GM12878 (cell line): ENCODE data around the gene DHX16. TPM values are rescaled to one million over a fixed set of nuclear protein-coding genes. Genes with fewer than 3 reads are reported as not detected.

Source experiments
- ATAC-seq: fragments of 200-7000 bp; cut with Tn5 transposase; 3 replicates; pipeline ENCODE4 v1.9.1; 2020; ENCODE audit warnings: mild to moderate bottlenecking, moderate library complexity
- BruUV-seq: library from RNA; stranded (reverse); fragments of 400-500 nt; replicated peaks from 2 replicates; lab custom pipeline; 2021; lab: Mats Ljungman, UMichigan
- CTCF ChIA-PET: fragments of 300-600 bp; sonication (Branson Sonifier 250); formaldehyde crosslinking; extraction: SDS; loops from one replicate; lab custom pipeline; 2021; ENCODE audit warnings: inconsistent platforms; lab: Yijun Ruan, JAX
- POLR2A ChIA-PET: fragments of 350-600 bp; formaldehyde crosslinking; extraction: SDS; loops from one replicate; lab custom pipeline; 2021; ENCODE audit warnings: inconsistent platforms; lab: Charles Lee
- RAD21 ChIA-PET: fragments of 300-600 bp; sonication (Branson Sonifier 250); formaldehyde crosslinking; loops from one replicate; lab custom pipeline; 2023; ENCODE audit warnings: antibody characterized with exemption; ENCODE audit not compliant: unreplicated experiment; lab: Charles Lee
- SMC1A ChIA-PET: fragments of 300-600 bp; sonication (Branson Sonifier 250); formaldehyde crosslinking; loops from one replicate; lab custom pipeline; 2023; ENCODE audit not compliant: unreplicated experiment, uncharacterized antibody; lab: Charles Lee
- DNase-seq: peaks from one replicate; pipeline ENCODE4 v3.0.0-alpha.2; 2011; ENCODE audit warnings: low read depth, low spot score
- FAIRE-seq: peaks from 3 replicates; lab custom pipeline; 2011; peaks lifted over from hg19 to GRCh38; lab: Jason Lieb, UNC
- H2AFZ ChIP-seq: 2 replicates; pipeline ENCODE4 v1.6.0; 2011; ENCODE audit warnings: low read depth, low read length, control low read depth; ENCODE audit not compliant: control insufficient read depth
- H3K27ac ChIP-seq: 2 replicates; pipeline ENCODE4 v1.5.1; 2011; ENCODE audit warnings: control low read depth; ENCODE audit not compliant: control insufficient read depth, insufficient read depth
- H3K27me3 ChIP-seq, 2 experiments: replicated peaks in 1 of 2; 2 replicates each; pipeline versions ENCODE4 v1.6.0 to v1.6.1; 2011; ENCODE audit warnings: low read length in 1 of 2; ENCODE audit not compliant: control insufficient read depth in 2 of 2, insufficient read depth in 2 of 2
- H3K36me3 ChIP-seq, 2 experiments: 2 replicates each; pipeline ENCODE4 v1.5.1; 2011; ENCODE audit warnings: low read length in 1 of 2; ENCODE audit not compliant: control insufficient read depth in 2 of 2, insufficient read depth in 2 of 2
- H3K4me1 ChIP-seq: 2 replicates; pipeline ENCODE4 v1.6.1; 2011; ENCODE audit warnings: mild to moderate bottlenecking, low read length, moderate library complexity, mixed read lengths; ENCODE audit not compliant: control insufficient read depth, insufficient read depth
- H3K4me2 ChIP-seq: 2 replicates; pipeline ENCODE4 v1.6.0; 2011; ENCODE audit warnings: control low read depth; ENCODE audit not compliant: control insufficient read depth, insufficient read depth
- H3K4me3 ChIP-seq: fragments of 200-600 bp; sonication (generic); 2 replicates; pipeline ENCODE4 v1.5.1; 2016
- H3K79me2 ChIP-seq: 2 replicates; pipeline ENCODE4 v1.6.0; 2011; ENCODE audit warnings: low read length; ENCODE audit not compliant: control insufficient read depth, insufficient read depth
- H3K9ac ChIP-seq: 2 replicates; pipeline ENCODE4 v1.8.0; 2011; ENCODE audit warnings: low read length, control low read depth, mixed read lengths; ENCODE audit not compliant: control insufficient read depth, insufficient read depth
- H3K9me3 ChIP-seq: replicated peaks from 3 replicates; pipeline ENCODE4 v1.5.1; 2011; ENCODE audit warnings: mild to moderate bottlenecking, low read length; ENCODE audit not compliant: control insufficient read depth, insufficient read depth
- H4K20me1 ChIP-seq: 2 replicates; pipeline ENCODE4 v1.6.0; 2011; ENCODE audit not compliant: control insufficient read depth, insufficient read depth
- CEBPZ ChIP-seq: fragments of 150-350 bp; IDR thresholded peaks from 2 replicates; pipeline ENCODE4 v1.6.1; 2016; ENCODE audit warnings: low read depth, low read length
- CREM ChIP-seq: IDR thresholded peaks from 2 replicates; pipeline ENCODE4 v1.6.1; 2014; ENCODE audit warnings: antibody characterized with exemption, low read depth
- EED ChIP-seq: sonication (generic); IDR thresholded peaks from 2 replicates; pipeline ENCODE4 v1.6.1; 2016; ENCODE audit warnings: antibody characterized with exemption, low read depth
- FOXK2 ChIP-seq: fragments of 450-650 bp; IDR thresholded peaks from 2 replicates; pipeline ENCODE4 v1.6.1; 2017; ENCODE audit warnings: mild to moderate bottlenecking, moderate library complexity
- FOXM1 ChIP-seq: IDR thresholded peaks from 2 replicates; pipeline ENCODE4 v1.6.1; 2012; ENCODE audit warnings: low read depth, mild to moderate bottlenecking, inconsistent platforms, low read length, moderate library complexity
- IKZF2 ChIP-seq, 2 experiments: fragments of 450-650 bp; IDR thresholded peaks; 2 replicates each; pipeline ENCODE4 v1.6.1; 2017; ENCODE audit warnings: mild to moderate bottlenecking in 2 of 2, moderate library complexity in 2 of 2
- JUND ChIP-seq: IDR thresholded peaks from 2 replicates; pipeline ENCODE4 v1.6.1; 2012; ENCODE audit warnings: low read depth, mild to moderate bottlenecking, low read length, improper control_type of control experiment, moderate library complexity
- LARP7 ChIP-seq: fragments of 450-650 bp; IDR thresholded peaks from 2 replicates; pipeline ENCODE4 v1.6.1; 2017; ENCODE audit warnings: mild to moderate bottlenecking
- MEF2B ChIP-seq: fragments of 450-650 bp; IDR thresholded peaks from 2 replicates; pipeline ENCODE4 v1.6.1; 2018; ENCODE audit warnings: mild to moderate bottlenecking, moderate library complexity; ENCODE audit not compliant: partially characterized antibody, poor library complexity, severe bottlenecking
- MLLT1 ChIP-seq: fragments of 450-650 bp; IDR thresholded peaks from 2 replicates; pipeline ENCODE4 v1.6.1; 2016; ENCODE audit warnings: mild to moderate bottlenecking
- NR2C1 ChIP-seq: fragments of 450-650 bp; IDR thresholded peaks from 2 replicates; pipeline ENCODE4 v1.6.1; 2017; ENCODE audit warnings: antibody characterized with exemption, mild to moderate bottlenecking, moderate library complexity
- POU2F2 ChIP-seq: IDR thresholded peaks from 3 replicates; pipeline ENCODE4 v1.6.1; 2011; ENCODE audit warnings: low read depth, mild to moderate bottlenecking, low read length, borderline replicate concordance
- RBBP5 ChIP-seq: fragments of 200-600 bp; sonication (generic); conservative IDR thresholded peaks from 2 replicates; pipeline ENCODE4 v1.6.1; 2016
- RELA ChIP-seq: fragments of 450-650 bp; IDR thresholded peaks from 2 replicates; pipeline ENCODE4 v1.8.0; 2014; ENCODE audit warnings: borderline replicate concordance; ENCODE audit not compliant: partially characterized antibody
- SMC3 ChIP-seq: IDR thresholded peaks from 2 replicates; pipeline ENCODE4 v1.6.1; 2011; ENCODE audit warnings: low read length, improper control_type of control experiment, borderline replicate concordance
- USF1 ChIP-seq: IDR thresholded peaks from 2 replicates; pipeline ENCODE4 v1.6.1; 2011; ENCODE audit warnings: borderline replicate concordance, low read depth, mild to moderate bottlenecking, moderate library complexity, mixed read lengths, low read length; ENCODE audit not compliant: insufficient read depth; ENCODE audit errors: extremely low read length
- WGBS: methylation state at CpG from one replicate; pipeline ENCODE4 v1.1.6; 2016; ENCODE audit warnings: low lambda C conversion rate; ENCODE audit not compliant: insufficient replicate concordance, insufficient coverage; ENCODE audit errors: missing lambda C conversion rate; 5-methylcytosine and 5-hydroxymethylcytosine counted together
- in situ Hi-C: fragments of 300-500 bp; cut with MboI; formaldehyde crosslinking; loops from 9 replicates; pipeline ENCODE4 v1.14.3; 2018; ENCODE audit warnings: mixed read lengths
- intact Hi-C: fragments of 100-400 bp; cut with micrococcal nuclease; formaldehyde crosslinking; loops from one replicate; pipeline ENCODE4 v1.14.2; 2022; ENCODE audit not compliant: unreplicated experiment
- polyA plus RNA-seq, 11 experiments: library from polyadenylated mRNA; depleted of rRNA in 4 of 11; unstranded in 6 of 11; stranded (reverse) in 5 of 11; fragments of >200 nt; fragmentation: Nextera tagmentation in 4 of 11; fragmentation: Illumina TruSeq in 1 of 11; extraction: Ambion mirVana in 4 of 11; extraction: Trizol in 1 of 11; gene quantifications; 1 replicate in 1 of 11; 2 replicates in 10 of 11; pipeline versions ENCODE4 v1.2.1 to v1.2.3, GENCODE V29; 2011 to 2016; ENCODE audit warnings: inconsistent platforms in 2 of 11, missing spikeins in 2 of 11, low read depth in 1 of 11
- total RNA-seq, 4 experiments: library from RNA; depleted of rRNA in 3 of 4; stranded (reverse); fragments of >200 nt in 3 of 4; fragmentation: Illumina TruSeq in 1 of 4; extraction: Trizol in 1 of 4; gene quantifications; 2 replicates each; pipeline versions ENCODE4 v1.2.1 to v1.2.3, GENCODE V29; 2013 to 2021
- TF ChIP-seq, protein P1 (sequence below): fragments of 450-650 bp; IDR thresholded peaks from 2 replicates; pipeline ENCODE4 v1.6.1; 2017; ENCODE audit warnings: borderline replicate concordance

Gene DHX16
- total and polyA plus RNA-seq, 10 of the 15 experiments (the other 5 are each of a cell fraction or from before 2014, with no cell fraction given) = 10.1 to 41.4 (median 38.3) TPM

DNA sequence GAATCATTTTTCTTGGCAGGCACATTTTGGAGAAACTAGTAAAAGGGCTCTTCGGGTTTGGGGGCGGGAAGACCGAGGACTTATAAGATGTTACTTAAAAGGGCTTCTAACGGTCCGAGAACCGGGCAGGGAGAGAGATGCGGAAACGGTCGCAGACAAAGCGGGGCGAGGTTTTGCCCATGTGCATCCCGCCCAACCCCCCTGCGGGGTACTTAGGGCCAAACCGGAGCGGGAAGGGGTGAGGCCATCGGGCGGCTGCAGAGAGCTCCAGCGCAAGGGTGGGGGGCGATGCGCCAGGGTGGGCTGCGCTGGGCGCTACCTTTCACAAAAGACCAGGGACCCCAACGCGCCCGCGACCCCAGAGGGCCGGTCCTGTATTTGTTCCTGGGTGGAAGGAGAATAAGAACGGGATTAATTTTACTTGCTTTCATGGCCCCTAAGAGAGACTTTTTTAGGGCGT is 48.0 kb upstream of the DHX16 start:
- ChIA-PET RAD21 (interaction anchor here (0.8 to 11.2 kb wide), 6 partner anchors 11 to 193 kb away, joined by 3 to 209 read pairs (median 22); partner anchors contain the start of genes DHX16 and NRM), POLR2A (interaction anchor here (0.6 to 11.6 kb wide), 7 partner anchors 8 to 106 kb away, joined by 3 to 200 read pairs (median 8); partner anchors contain the start of gene NRM), CTCF (interaction anchor here (1.1 to 22.7 kb wide), 13 partner anchors 9 to 178 kb away, joined by 3 to 487 read pairs (median 7); partner anchors contain the start of genes DDR1, DHX16 and NRM), SMC1A (interaction anchor here (1.0 to 17.7 kb wide), 5 partner anchors 11 to 108 kb away, joined by 3 to 265 read pairs (median 24); no protein-coding TSS in a partner anchor)
- Histone ChIP-seq H2AFZ (0 out of 2 replicates have a peak overlapping the region, but pooled peaks have one; percentile 15), H3K79me2 (peaks cover 87% of the 10 kb centered on the region), H3K36me3 (peaks cover 17 to 21% of the 10 kb centered on the region in 2 experiments), H3K4me1 (peaks cover 18% of the 10 kb centered on the region), H3K27ac (peak overlapping the region; percentile 96), H3K4me2 (0 out of 2 replicates have a peak overlapping the region, but pooled peaks have one; percentile 22), H4K20me1 (peaks cover 8% of the 10 kb centered on the region), H3K27me3 (no peaks in the 10 kb centered on the region), H3K4me3 (peak overlapping the region; percentile 90), H3K9ac (peak overlapping the region; percentile 86), H3K9me3 (no peaks in the 10 kb centered on the region)
- intact Hi-C loops = no loop called here
- FAIRE-seq (no peak), ATAC-seq (peak; percentile 18), DNase-seq (no peak)
- in situ Hi-C loops = no loop called here
- WGBS = under 1% methylated on average over 28 of the region's 29 CpGs
- no TSS peak for BruUV-seq
- TF ChIP-seq LARP7 (0 out of 2 replicates have a peak, but pooled peaks have one; percentile 4), MEF2B (no peak), POU2F2 (0 out of 3 replicates have a peak, but pooled peaks have one; percentile 24), CREM (no peak), CEBPZ (no peak), NR2C1 (no peak), FOXK2 (no peak), MLLT1 (peak; percentile 70), SMC3 (no peak), IKZF2 (IDR thresholded peaks at IDR 0.05) (0 out of 4 replicates have a peak, but pooled peaks of 1 of the 2 experiments have one; percentile 6), RBBP5 (no peak), USF1 (no peak), JUND (no peak), RELA (no peak), EED (no peak), FOXM1 (no peak)
- TF ChIP-seq, protein P1, sequence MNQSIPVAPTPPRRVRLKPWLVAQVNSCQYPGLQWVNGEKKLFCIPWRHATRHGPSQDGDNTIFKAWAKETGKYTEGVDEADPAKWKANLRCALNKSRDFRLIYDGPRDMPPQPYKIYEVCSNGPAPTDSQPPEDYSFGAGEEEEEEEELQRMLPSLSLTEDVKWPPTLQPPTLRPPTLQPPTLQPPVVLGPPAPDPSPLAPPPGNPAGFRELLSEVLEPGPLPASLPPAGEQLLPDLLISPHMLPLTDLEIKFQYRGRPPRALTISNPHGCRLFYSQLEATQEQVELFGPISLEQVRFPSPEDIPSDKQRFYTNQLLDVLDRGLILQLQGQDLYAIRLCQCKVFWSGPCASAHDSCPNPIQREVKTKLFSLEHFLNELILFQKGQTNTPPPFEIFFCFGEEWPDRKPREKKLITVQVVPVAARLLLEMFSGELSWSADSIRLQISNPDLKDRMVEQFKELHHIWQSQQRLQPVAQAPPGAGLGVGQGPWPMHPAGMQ = no peak
